ENCODE results near the gene TBC1D3L.
"Not testable (repeated sequence)": the region's sequence is repeated elsewhere in the genome, so short reads cannot be mapped to it uniquely, and the experiment has no call there.

TBC1D3L gene

GRCh38 chr17:37988960-37989359 is at the start of gene TBC1D3L:
Gene TBC1D3L (minus strand): TSS chr17:37989060. CDS start chr17:37987520, 1,540 bp downstream.
- not testable (repeated sequence) for H3K27me3 ChIP-seq (ENCODE audit: insufficient read depth, low read length); H3K4me3 ChIP-seq (ENCODE audit: low read length); H3K27ac ChIP-seq (ENCODE audit: low read length); H3K9ac ChIP-seq (ENCODE audit: low read depth, low read length); H3K9me3 ChIP-seq (ENCODE audit: insufficient read depth, low read depth, low read length); H3K4me1 ChIP-seq (ENCODE audit: insufficient read depth, low read length); H3K36me3 ChIP-seq (ENCODE audit: insufficient read depth, low read depth, low read length)

GRCh38 chr17:38003676-38004075 is 14.8 kb upstream of the TBC1D3L start, which contains the start of gene TBC1D3D:
Gene TBC1D3D (plus strand): TSS chr17:38003976. CDS start chr17:38005561, 1,585 bp downstream.
- H3K9me3 ChIP-seq (ENCODE audit: insufficient read depth, low read depth, low read length); H3K4me1 ChIP-seq (ENCODE audit: insufficient read depth, low read length); H3K36me3 ChIP-seq (ENCODE audit: insufficient read depth, low read depth, low read length); H3K9ac ChIP-seq (ENCODE audit: low read depth, low read length); H3K27ac ChIP-seq (ENCODE audit: low read length); H3K27me3 ChIP-seq (ENCODE audit: insufficient read depth, low read length); H3K4me3 ChIP-seq (ENCODE audit: low read length): not testable (repeated sequence)

Measured in iPS-20b (cell line).